HG03439 (cell line): ENCODE results near the gene TRPM2.

Experiments
- ATAC-seq: cut with Tn5 transposase; IDR thresholded peaks from one replicate; pipeline ENCODE4 v1.9.1; 2021; ENCODE audit warnings: mild to moderate bottlenecking, moderate library complexity; ENCODE audit not compliant: unreplicated experiment

Gene TRPM2

DNA sequence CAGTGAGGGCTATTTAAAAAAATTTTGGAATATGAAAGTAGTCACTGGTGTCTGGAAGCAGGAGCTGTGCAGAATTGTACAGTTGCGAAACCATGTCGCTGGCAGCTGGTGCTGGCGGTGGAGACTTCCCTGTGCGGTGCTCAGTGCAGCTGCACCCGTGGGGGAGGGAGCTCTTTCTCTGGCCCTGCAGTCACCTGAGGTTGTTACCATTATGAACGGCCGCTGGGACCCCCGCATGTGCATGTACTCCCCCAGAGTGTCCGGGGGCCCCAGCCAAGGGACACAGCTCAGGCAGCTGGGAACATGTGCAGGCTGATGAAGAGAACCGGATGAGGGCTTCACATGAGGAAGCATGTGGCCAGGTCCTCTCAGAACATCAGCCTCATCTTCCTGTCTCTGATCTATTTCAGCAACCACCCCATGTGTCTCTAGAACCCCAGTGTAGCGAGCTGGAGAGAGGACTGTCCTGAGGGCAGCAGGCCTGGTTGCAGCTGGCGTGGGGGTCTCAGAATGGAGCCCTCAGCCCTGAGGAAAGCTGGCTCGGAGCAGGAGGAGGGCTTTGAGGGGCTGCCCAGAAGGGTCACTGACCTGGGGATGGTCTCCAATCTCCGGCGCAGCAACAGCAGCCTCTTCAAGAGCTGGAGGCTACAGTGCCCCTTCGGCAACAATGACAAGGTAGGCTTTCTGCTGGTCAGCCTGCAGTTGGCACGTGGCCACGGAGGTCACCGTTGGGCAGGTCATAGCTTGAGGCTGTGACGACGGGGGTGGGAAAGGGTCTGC lies at the start of gene TRPM2:
Gene TRPM2, plus strand, starts transcription at position 431 of the 780 bp plus-strand sequence. Its CDS starts 80 bp downstream, at position 511.
- ATAC-seq: no peak

DNA sequence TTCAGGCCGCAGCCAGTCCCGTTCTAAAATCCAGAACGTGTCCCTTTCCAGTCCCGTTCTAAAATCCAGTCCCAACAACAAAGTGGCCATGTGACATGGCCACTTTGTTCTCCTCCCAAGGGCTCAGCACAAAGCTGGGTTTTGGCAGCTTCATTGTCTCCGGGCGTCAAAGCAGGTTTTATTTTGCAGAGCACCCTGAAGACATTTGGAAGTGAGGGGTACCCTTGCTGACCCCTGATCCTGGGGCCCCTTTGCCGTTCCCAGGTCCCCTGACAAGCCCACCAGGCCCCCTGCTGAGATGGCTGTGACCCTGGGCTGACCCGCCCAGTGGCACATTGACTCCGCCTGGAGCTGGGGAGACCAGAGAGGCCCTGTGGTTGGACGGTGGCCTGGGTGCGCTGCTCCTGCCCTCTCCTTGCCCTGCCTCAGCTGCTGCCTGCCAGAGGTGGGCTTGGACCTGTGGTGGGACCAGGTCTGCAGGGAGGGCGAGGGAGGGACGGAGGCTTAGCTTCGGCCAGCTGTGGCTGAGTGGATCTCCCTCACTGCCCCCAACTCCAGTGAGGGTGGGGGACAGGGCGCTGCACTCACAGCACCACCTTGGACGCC lies 49.3 kb upstream of the TRPM2 start:
- no peak for ATAC-seq

- ATAC-seq: no peak
Measured at GRCh38 chr21:44304877-44305293, 48.5 kb upstream of the TRPM2 start.

- no peak for ATAC-seq
Measured at GRCh38 chr21:44305691-44306090, 47.7 kb upstream of the TRPM2 start.

DNA sequence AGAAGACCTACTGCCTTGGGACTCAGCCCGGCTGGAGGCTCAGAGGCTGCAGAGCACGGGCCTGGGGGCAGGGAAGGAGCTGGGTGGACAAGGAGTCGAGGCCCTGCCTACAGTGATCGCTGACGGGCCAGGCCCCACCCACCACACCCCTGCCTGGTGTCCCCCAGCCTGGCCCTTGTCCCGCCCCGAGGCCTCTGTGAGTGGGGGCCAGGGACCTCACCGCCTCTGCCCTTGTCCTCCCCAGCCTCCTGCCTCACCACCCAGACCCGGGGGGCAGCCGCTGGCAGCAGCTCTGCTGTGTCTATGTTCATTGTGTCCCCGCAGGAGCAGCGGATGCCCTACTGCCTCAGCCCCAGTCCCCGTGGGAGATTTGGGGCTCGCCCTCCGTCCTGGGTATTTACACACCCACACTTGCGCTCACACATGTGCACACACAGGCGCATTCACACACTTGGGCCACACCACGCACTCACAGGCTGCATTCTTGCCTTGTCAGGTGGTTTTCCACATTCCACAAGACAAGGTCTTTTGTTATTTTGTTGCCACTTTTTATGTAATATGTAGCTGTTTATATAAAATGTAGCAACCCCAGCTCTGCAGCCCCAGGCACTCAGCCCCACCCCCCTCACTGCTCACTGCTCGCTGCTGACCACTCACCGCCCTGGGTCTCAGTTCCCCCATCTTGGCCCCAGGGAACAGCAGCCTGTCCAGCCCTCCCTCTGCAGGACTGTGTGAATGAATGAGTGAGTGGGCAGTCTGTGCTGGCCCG lies 46.3 kb upstream of the TRPM2 start:
- no peak for ATAC-seq

DNA sequence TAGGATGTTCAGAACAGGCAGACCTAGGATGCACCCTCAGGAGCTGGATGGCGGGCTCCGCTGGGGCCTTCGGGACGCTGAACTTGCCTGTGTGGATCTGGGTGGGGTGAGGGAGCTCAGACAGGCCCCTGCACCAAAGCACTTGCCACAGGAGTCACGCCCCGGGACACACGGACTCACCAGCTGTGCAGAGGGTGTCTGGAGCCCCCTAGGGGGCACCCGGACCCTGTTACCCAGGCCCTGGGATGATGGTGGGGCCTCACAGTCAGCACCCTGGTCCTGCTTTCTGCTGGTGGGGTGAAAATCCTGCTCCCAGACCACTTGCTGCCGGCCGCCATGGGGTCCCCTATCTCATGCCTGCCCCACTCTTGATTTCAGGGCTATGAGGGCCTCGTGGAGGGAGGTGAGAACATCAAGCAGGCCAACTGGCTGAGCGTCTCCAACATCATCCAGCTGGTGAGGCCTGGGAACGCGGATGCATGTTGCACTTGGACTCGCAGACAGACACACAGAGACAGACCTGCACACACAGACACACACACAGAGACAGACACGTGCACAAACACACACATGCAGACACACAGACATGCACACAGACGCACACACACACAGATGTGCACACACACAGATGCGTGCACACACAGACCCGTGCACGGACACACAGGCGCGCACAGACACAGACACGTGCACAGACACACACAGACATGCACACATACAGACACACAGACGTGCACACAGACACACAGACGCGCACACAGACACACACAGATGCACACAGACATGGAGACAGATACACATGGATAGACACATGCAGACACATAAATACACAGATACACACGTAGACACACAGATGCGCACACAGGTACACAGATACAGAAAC lies 42.6 kb upstream of the TRPM2 start:
- no peak for ATAC-seq

DNA sequence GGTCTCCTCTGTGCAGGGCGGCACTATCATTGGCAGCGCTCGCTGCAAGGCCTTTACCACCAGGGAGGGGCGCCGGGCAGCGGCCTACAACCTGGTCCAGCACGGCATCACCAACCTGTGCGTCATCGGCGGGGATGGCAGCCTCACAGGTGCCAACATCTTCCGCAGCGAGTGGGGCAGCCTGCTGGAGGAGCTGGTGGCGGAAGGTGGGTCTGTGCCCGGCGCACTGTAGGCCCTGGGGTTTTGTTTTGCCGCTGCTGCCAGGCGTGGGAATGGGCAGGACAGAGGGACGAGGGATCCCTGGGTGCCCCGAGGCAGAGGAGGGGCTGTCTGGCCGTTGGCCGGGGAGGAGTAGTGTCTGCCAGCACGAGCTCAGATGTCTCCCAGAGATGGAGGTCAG lies 41.3 kb upstream of the TRPM2 start:
- ATAC-seq: no peak

- ATAC-seq: no peak
Measured at GRCh38 chr21:44312716-44313115, 40.7 kb upstream of the TRPM2 start.

GRCh38 chr21:44313451-44313850 lies 40.0 kb upstream of the TRPM2 start:
- ATAC-seq: no peak

- no peak for ATAC-seq
Measured at GRCh38 chr21:44314128-44314527, 39.3 kb upstream of the TRPM2 start.

DNA sequence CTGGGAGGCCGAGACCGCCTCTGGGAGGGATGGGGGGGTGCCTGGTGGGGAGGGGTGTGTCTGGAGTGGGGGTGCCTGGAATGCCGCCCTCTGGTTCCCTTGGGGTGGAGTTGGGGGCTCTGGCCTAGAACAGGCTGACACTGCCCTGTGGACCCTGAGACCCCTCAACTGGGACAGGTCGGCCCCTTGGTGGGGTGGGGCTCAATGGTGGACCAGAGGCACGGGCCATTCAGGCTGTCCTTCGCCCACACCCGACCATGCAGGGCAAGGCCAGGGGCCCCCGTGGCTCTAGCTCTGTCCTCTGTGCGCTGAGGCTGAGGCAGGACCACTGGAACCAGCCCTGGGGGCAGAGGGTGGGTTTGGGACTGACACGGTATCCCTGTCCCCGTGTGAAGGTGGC lies 38.9 kb upstream of the TRPM2 start:
- no peak for ATAC-seq

- no peak for ATAC-seq
Measured at GRCh38 chr21:44315691-44316203, 37.7 kb upstream of the TRPM2 start.

DNA sequence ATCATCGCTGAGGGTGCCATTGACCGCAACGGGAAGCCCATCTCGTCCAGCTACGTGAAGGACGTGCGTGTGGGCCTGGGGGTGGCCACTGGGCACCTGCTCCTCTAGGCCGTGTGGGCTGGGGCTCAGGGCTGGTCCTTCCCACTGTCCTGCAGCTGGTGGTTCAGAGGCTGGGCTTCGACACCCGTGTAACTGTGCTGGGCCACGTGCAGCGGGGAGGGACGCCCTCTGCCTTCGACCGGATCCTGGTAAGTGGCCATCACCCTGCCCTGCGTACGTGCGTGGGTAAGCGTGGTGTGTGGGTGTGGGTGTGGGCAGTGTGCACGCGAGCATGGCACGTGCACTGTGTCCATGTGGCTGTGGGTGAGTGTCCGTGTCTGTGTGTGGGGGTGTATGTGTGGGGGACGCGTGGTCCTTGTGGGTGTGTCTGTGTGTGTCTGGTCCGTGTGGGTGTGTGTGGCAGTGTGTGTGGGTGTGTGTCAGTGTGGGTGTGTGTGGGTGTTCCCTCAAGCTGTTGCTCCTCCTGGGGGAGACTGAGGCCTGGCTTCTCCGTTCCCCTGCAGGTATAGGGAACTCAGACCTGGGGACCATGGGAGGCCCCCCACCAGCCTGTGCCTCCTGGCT lies 37.0 kb upstream of the TRPM2 start:
- ATAC-seq: no peak

- ATAC-seq: no peak
Measured at GRCh38 chr21:44317241-44317782, 36.1 kb upstream of the TRPM2 start.

GRCh38 chr21:44317871-44318270 lies 35.5 kb upstream of the TRPM2 start:
- ATAC-seq: no peak

- ATAC-seq: no peak
Measured at GRCh38 chr21:44318489-44319285, 34.7 kb upstream of the TRPM2 start.

GRCh38 chr21:44319407-44320065 lies 33.9 kb upstream of the TRPM2 start:
- ATAC-seq: no peak

DNA sequence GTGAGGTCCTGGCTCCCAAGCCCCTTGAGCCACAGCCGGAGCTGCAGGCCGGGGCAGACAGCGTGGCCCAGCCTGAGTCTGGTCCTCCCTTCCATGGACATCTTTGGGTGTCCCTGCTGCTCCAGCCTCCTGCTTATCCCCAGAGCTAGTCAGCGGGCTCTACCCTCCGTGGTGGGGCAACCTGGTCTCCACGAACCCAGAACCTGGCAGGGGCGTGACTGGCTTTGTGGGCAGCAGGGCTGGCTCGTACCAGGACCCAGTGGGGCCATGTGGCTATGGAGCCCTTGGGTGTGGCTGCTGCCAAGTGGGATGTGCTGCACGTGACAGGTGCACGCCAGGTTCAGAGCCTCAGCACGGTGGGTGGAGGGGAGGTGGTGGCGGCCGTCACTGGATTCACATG lies 32.6 kb upstream of the TRPM2 start:
- ATAC-seq: no peak
